Putamen (tissue), 1 donor: ENCODE measurements around the gene PPP2R3A.
"Not testable (repeated sequence)": the region's sequence is repeated elsewhere in the genome, so short reads cannot be mapped to it uniquely, and the experiment has no call there.

Experiments
- DNase-seq: peaks from one replicate; pipeline ENCODE4 v3.0.0-alpha.2; 2016; ENCODE audit warnings: low spot score

The PPP2R3A gene

GRCh38 chr3:136161516-136161915, 196.0 kb downstream of the PPP2R3A start:
- DNase-seq = no peak

GRCh38 chr3:136162322-136162721, 196.8 kb downstream of the PPP2R3A start:
- DNase-seq = no peak

- not testable (repeated sequence) for DNase-seq
These were observed 198.1 kb downstream of the PPP2R3A start for GRCh38 chr3:136163607-136164006.

GRCh38 chr3:136166507-136166906, 201.0 kb downstream of the PPP2R3A start:
- no peak for DNase-seq

- DNase-seq = not testable (repeated sequence)
These were observed 202.7 kb downstream of the PPP2R3A start for GRCh38 chr3:136168236-136168635.

- no peak for DNase-seq
These were observed 205.6 kb downstream of the PPP2R3A start for GRCh38 chr3:136171097-136171542.

- no peak for DNase-seq
These were observed 208.5 kb downstream of the PPP2R3A start for GRCh38 chr3:136173939-136174490.

- no peak for DNase-seq
These were observed 212.3 kb downstream of the PPP2R3A start for GRCh38 chr3:136177876-136178275.

GRCh38 chr3:136181741-136182140, 216.2 kb downstream of the PPP2R3A start:
- DNase-seq = no peak

- DNase-seq = no peak
These were observed 219.2 kb downstream of the PPP2R3A start for GRCh38 chr3:136184703-136185102.

- no peak for DNase-seq
These were observed 220.8 kb downstream of the PPP2R3A start for GRCh38 chr3:136186344-136186743.

GRCh38 chr3:136186846-136187245, 221.3 kb downstream of the PPP2R3A start:
- DNase-seq = no peak

GRCh38 chr3:136187868-136188267, 222.3 kb downstream of the PPP2R3A start:
- DNase-seq = no peak

GRCh38 chr3:136189043-136189442, 223.5 kb downstream of the PPP2R3A start:
- DNase-seq = no peak

- DNase-seq = no peak
These were observed 224.5 kb downstream of the PPP2R3A start for GRCh38 chr3:136189859-136190617.

- not testable (repeated sequence) for DNase-seq
These were observed 226.7 kb downstream of the PPP2R3A start for GRCh38 chr3:136192195-136192594.

- DNase-seq = no peak
These were observed 227.3 kb downstream of the PPP2R3A start for GRCh38 chr3:136192831-136193230.

GRCh38 chr3:136193278-136194054, 227.9 kb downstream of the PPP2R3A start:
- DNase-seq = no peak

- DNase-seq = no peak
These were observed 229.1 kb downstream of the PPP2R3A start for GRCh38 chr3:136194409-136195257.

GRCh38 chr3:136195258-136196063, 229.9 kb downstream of the PPP2R3A start:
- DNase-seq = peak; percentile 79

- DNase-seq = no peak
These were observed 230.5 kb downstream of the PPP2R3A start, which contains the start of gene MSL2 for GRCh38 chr3:136196064-136196400. Gene MSL2, minus strand, starts transcription at chr3:136196335. Its CDS starts 1,222 bp downstream, at chr3:136195113.
